Endothelial cell of umbilical vein (primary cell): ENCODE measurements around the gene POLR1H. TPM values are rescaled to one million over a fixed set of nuclear protein-coding genes. Genes with fewer than 3 reads are reported as not detected.

ENCODE experiments used
- BruUV-seq: library from RNA; stranded (reverse); fragments of 400-500 nt; replicated peaks from 2 replicates; lab custom pipeline; 2021; lab: Mats Ljungman, UMichigan
- CTCF ChIA-PET: fragments of 300-600, 350-600 bp; sonication (Branson Sonifier 250); formaldehyde crosslinking; loops from one replicate; lab custom pipeline; 2021; ENCODE audit warnings: antibody characterized with exemption, inconsistent platforms; lab: Charles Lee
- POLR2A ChIA-PET: fragments of 300-600, 350-600 bp; sonication (Branson Sonifier 250); formaldehyde crosslinking; loops from one replicate; lab custom pipeline; 2021; ENCODE audit warnings: antibody characterized with exemption, inconsistent platforms; lab: Charles Lee
- DNase-seq: peaks from one replicate; pipeline ENCODE4 v3.0.0-alpha.2; 2011; ENCODE audit warnings: low read depth, low spot score
- FAIRE-seq: peaks from 2 replicates; lab custom pipeline; 2011; peaks lifted over from hg19 to GRCh38; lab: Jason Lieb, UNC
- H2AFZ ChIP-seq: 2 replicates; pipeline ENCODE4 v1.6.0; 2012; ENCODE audit warnings: low read depth, low read length, control low read depth, inconsistent platforms
- H3K27ac ChIP-seq: 2 replicates; pipeline ENCODE4 v1.5.1; 2011; ENCODE audit warnings: low read depth, mild to moderate bottlenecking, control low read depth, low read length, moderate library complexity; ENCODE audit not compliant: insufficient read depth
- H3K27me3 ChIP-seq, 2 experiments: 2 replicates each; pipeline versions ENCODE4 v1.6.0 to v1.6.1; 2011; ENCODE audit warnings: low read length in 2 of 2, mixed read lengths in 1 of 2; ENCODE audit not compliant: control insufficient read depth in 2 of 2, insufficient read depth in 2 of 2
- H3K36me3 ChIP-seq, 2 experiments: 2 replicates in 1 of 2; 3 replicates in 1 of 2; pipeline ENCODE4 v1.5.1; 2011; ENCODE audit warnings: low read length in 2 of 2, mild to moderate bottlenecking in 1 of 2, moderate library complexity in 1 of 2; ENCODE audit not compliant: control insufficient read depth in 2 of 2, insufficient read depth in 2 of 2; ENCODE audit errors: extremely low read depth in 1 of 2
- H3K4me1 ChIP-seq: 3 replicates; pipeline ENCODE4 v1.5.1; 2011; ENCODE audit warnings: mild to moderate bottlenecking, low read length; ENCODE audit not compliant: control insufficient read depth, insufficient read depth; ENCODE audit errors: extremely low read depth
- H3K4me2 ChIP-seq: 2 replicates; pipeline ENCODE4 v1.6.1; 2011; ENCODE audit warnings: low read length, control low read depth, mixed read lengths; ENCODE audit not compliant: insufficient read depth
- H3K4me3 ChIP-seq, 3 experiments: fragments of 200-600 bp in 1 of 3; sonication (generic), shearing (Covaris generic) in 1 of 3; replicated peaks in 1 of 3; 2 replicates each; pipeline ENCODE4 v1.5.1; 2011 to 2016; ENCODE audit warnings: control low read depth in 3 of 3, low read length in 3 of 3, mild to moderate bottlenecking in 2 of 3, inconsistent platforms in 1 of 3, low read depth in 1 of 3, moderate library complexity in 1 of 3; ENCODE audit not compliant: insufficient read depth in 1 of 3
- H3K79me2 ChIP-seq: 2 replicates; pipeline ENCODE4 v1.6.0; 2012; ENCODE audit warnings: low read length, inconsistent platforms; ENCODE audit not compliant: control insufficient read depth, insufficient read depth
- H3K9ac ChIP-seq: replicated peaks from 2 replicates; pipeline ENCODE3; 2011; ENCODE audit warnings: low read length, control low read depth; ENCODE audit not compliant: insufficient read depth; ENCODE audit errors: extremely low read depth
- H3K9me1 ChIP-seq: replicated peaks from 3 replicates; pipeline ENCODE4 v1.6.0; 2011; ENCODE audit warnings: mild to moderate bottlenecking, low read length; ENCODE audit not compliant: control insufficient read depth, insufficient read depth; ENCODE audit errors: extremely low read depth
- H3K9me3 ChIP-seq: replicated peaks from 2 replicates; pipeline ENCODE4 v1.5.1; 2012; ENCODE audit warnings: low read length, inconsistent platforms; ENCODE audit not compliant: control insufficient read depth, insufficient read depth
- H4K20me1 ChIP-seq: replicated peaks from 2 replicates; pipeline ENCODE3; 2011; ENCODE audit warnings: mild to moderate bottlenecking, low read length; ENCODE audit not compliant: control insufficient read depth, insufficient read depth; ENCODE audit errors: extremely low read depth
- CTCF ChIP-seq, 2 donors: IDR thresholded peaks; 1 replicate in 1 of 2; 2 replicates in 1 of 2; pipeline ENCODE4 v1.5.1; 2011; ENCODE audit warnings: low read length in 2 of 2, mild to moderate bottlenecking in 2 of 2, moderate library complexity in 2 of 2, control low read depth in 1 of 2, inconsistent platforms in 1 of 2, low read depth in 1 of 2; ENCODE audit not compliant: insufficient read depth in 1 of 2; ENCODE audit errors: extremely low read depth in 1 of 2
- EZH2 ChIP-seq: IDR thresholded peaks from 2 replicates; pipeline ENCODE4 v1.6.1; 2012; ENCODE audit warnings: borderline replicate concordance, low read depth, mild to moderate bottlenecking, moderate library complexity, low read length, inconsistent platforms; ENCODE audit not compliant: severe bottlenecking
- FOS ChIP-seq: IDR thresholded peaks from 2 replicates; pipeline ENCODE4 v1.6.1; 2011; ENCODE audit warnings: mild to moderate bottlenecking, low read length, moderate library complexity, borderline replicate concordance; ENCODE audit not compliant: insufficient read depth
- GATA2 ChIP-seq: IDR thresholded peaks from 2 replicates; pipeline ENCODE4 v1.7.0; 2011; ENCODE audit warnings: low read depth, mild to moderate bottlenecking, moderate library complexity, mixed read lengths, low read length; ENCODE audit not compliant: insufficient read length, insufficient read depth
- JUN ChIP-seq: IDR thresholded peaks from 2 replicates; pipeline ENCODE4 v1.6.1; 2011; ENCODE audit warnings: borderline replicate concordance, low read depth; ENCODE audit not compliant: insufficient read length, insufficient read depth
- MYC ChIP-seq: IDR thresholded peaks from one replicate; pipeline ENCODE4 v1.6.1; 2011; ENCODE audit warnings: mild to moderate bottlenecking, low read depth, low read length
- POLR2A ChIP-seq: IDR thresholded peaks from 2 replicates; pipeline ENCODE4 v1.6.1; 2012; ENCODE audit warnings: low read depth, mild to moderate bottlenecking, control low read depth, low read length
- POLR2AphosphoS5 ChIP-seq: IDR thresholded peaks from 2 replicates; pipeline ENCODE4 v1.6.1; 2012; ENCODE audit warnings: low read depth, mild to moderate bottlenecking, control low read depth, low read length, moderate library complexity; ENCODE audit not compliant: insufficient read depth
- dilution Hi-C: fragments of 300-500 bp; cut with MboI; formaldehyde crosslinking; loops from one replicate; pipeline ENCODE4 v1.15.0; 2019; ENCODE audit warnings: low sequenced_read_pairs; ENCODE audit not compliant: extremely low pct_ligation_motif_present
- intact Hi-C: fragments of 100-400 bp; cut with micrococcal nuclease; formaldehyde crosslinking; loops from one replicate; pipeline ENCODE4 v1.10.0; 2022
- polyA plus RNA-seq, 4 experiments: library from polyadenylated mRNA; depleted of rRNA in 3 of 4; stranded (reverse) in 3 of 4; unstranded in 1 of 4; fragments of >200 nt; gene quantifications; 2 replicates each; pipeline versions ENCODE4 v1.2.1 to v1.2.3, GENCODE V29; 2011 to 2012; ENCODE audit warnings: missing spikeins in 1 of 4
- total RNA-seq: library from RNA; stranded (reverse); gene quantifications from 2 replicates; pipeline ENCODE4 v1.2.3, GENCODE V29; 2021
- TF ChIP-seq, protein P1 (sequence below): IDR thresholded peaks from 2 replicates; pipeline ENCODE4 v1.6.1; 2011; ENCODE audit not compliant: insufficient read depth, insufficient read length

Gene POLR1H
- total and polyA plus RNA-seq, 2 donors (not counting 3 experiments of a cell fraction or from before 2014, with no cell fraction given): 32.5 to 65.3 TPM

DNA sequence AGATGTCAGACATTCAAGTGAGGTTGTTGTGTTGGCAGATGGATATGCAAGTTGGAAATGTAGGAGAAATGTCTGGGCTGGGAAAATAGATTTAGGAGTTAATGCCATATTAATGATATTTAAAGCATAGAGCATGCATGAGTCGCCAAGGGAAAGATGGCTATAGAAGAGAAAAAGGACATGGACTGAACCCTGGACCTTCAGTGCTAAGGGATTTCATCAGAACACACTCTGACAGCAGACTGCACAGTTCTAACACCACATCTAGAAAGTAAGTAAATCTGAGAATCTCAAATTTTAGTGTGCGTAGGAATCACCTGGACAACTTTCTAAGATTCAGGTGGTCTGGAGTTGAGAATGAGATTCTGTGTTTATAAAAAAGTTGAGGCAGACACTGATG lies 17.3 kb upstream of the POLR1H start:
- TF ChIP-seq GATA2 (no peak), FOS (no peak), MYC (no peak)
- DNase-seq (no peak), FAIRE-seq (no peak)
- Histone ChIP-seq H3K9ac (no peak overlapping the region), H3K4me2 (no peak overlapping the region), H3K4me1 (no peaks in the 10 kb centered on the region), H4K20me1 (no peaks in the 10 kb centered on the region), H2AFZ (no peak overlapping the region), H3K27ac (no peak overlapping the region), H3K9me3 (no peaks in the 10 kb centered on the region), H3K27me3 (no peaks in the 10 kb centered on the region), H3K36me3 (no peaks in the 10 kb centered on the region), H3K4me3 (no peak overlapping the region), H3K79me2 (no peaks in the 10 kb centered on the region), H3K9me1 (no peaks in the 10 kb centered on the region)
- ChIA-PET POLR2A (no interaction called here), CTCF (no interaction called here)
- intact Hi-C loops: no loop called here
- BruUV-seq: no TSS peak
- dilution Hi-C loops: no loop called here

GRCh38 chr6:30044630-30045029 lies 16.4 kb upstream of the POLR1H start:
- ChIA-PET POLR2A (no interaction called here), CTCF (no interaction called here)
- FAIRE-seq: no peak
- Histone ChIP-seq H3K9ac (no peak overlapping the region), H3K4me2 (no peak overlapping the region), H3K27ac (no peak overlapping the region), H3K36me3 (no peaks in the 10 kb centered on the region), H3K79me2 (no peaks in the 10 kb centered on the region), H3K4me1 (no peaks in the 10 kb centered on the region), H3K4me3 (no peak overlapping the region), H3K9me3 (no peaks in the 10 kb centered on the region), H4K20me1 (no peaks in the 10 kb centered on the region), H3K27me3 (no peaks in the 10 kb centered on the region), H3K9me1 (no peaks in the 10 kb centered on the region), H2AFZ (no peak overlapping the region)
- BruUV-seq: no TSS peak
- intact Hi-C loops: no loop called here
- dilution Hi-C loops: no loop called here
- no peak for TF ChIP-seq POLR2AphosphoS5
- TF ChIP-seq JUN: no peak
- no peak for TF ChIP-seq EZH2
- no peak for TF ChIP-seq POLR2A
- TF ChIP-seq, protein P1, sequence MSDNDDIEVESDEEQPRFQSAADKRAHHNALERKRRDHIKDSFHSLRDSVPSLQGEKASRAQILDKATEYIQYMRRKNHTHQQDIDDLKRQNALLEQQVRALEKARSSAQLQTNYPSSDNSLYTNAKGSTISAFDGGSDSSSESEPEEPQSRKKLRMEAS: no peak
- no peak for TF ChIP-seq GATA2
- TF ChIP-seq FOS: no peak
- TF ChIP-seq MYC: no peak
- TF ChIP-seq CTCF (IDR thresholded peaks at IDR 0.05; ENCODE audit: extremely low read depth in 1 of 2, insufficient read depth in 1 of 2, low read depth in 1 of 2, low read length in 2 of 2): no peak
- no peak for DNase-seq
